ENCODE results near the gene LRRC7.

DNA sequence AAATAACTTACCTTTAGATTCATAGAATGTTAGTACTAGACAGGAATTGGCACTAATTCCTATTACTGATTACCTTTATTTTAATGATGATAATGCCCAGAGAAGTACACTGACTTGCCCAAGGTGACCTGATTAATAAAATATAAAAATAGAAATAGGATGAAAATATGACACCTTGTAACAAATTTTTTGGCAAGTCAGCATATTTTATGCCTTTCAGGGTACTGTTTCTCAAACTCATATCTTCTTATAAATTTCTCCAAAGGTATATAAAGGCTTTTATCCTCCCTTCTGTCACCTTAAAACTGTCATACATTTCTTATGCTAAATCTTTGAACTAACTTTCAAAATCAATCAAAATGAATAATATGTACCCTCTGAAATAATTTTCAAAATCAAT is 466.2 kb downstream of the LRRC7 start:
- TF ChIP-seq POLR2A (IDR thresholded peaks at IDR 0.05; ENCODE audit: low read depth, low read length) (no peak), POLR2AphosphoS5 (IDR thresholded peaks at IDR 0.05; ENCODE audit: low read depth, low read length) (no peak), TAF1 (IDR thresholded peaks at IDR 0.05; ENCODE audit: borderline replicate concordance, low read depth, low read length) (no peak)

Data from GM12892 (cell line).